ENCODE data around the gene FBXO24.

- TF ChIP-seq CTCF (IDR thresholded peaks at IDR 0.05) (no peak), POLR2A (IDR thresholded peaks at IDR 0.05) (no peak)
Observed at GRCh38 chr7:100649826-100650565, 63.9 kb downstream of the FBXO24 start.

All from heart left ventricle (tissue), 13 donors.